SH-SY5Y (cell line): ENCODE results near the gene EFCAB6.

Experiments
- GATA2 ChIP-seq: IDR thresholded peaks from 2 replicates; pipeline ENCODE4 v1.6.1; 2011; ENCODE audit warnings: mild to moderate bottlenecking, low read depth, low read length
- GATA3 ChIP-seq: IDR thresholded peaks from 2 replicates; pipeline ENCODE4 v1.6.1; 2011; ENCODE audit warnings: low read depth, mild to moderate bottlenecking, low read length, moderate library complexity

- TF ChIP-seq GATA3, result no peak
- no peak for TF ChIP-seq GATA2
Observed at GRCh38 chr22:43753688-43754087, 58.4 kb downstream of the EFCAB6 start.
